Measurements from ENCODE around the gene WDR37.
"Not testable (repeated sequence)": the region's sequence is repeated elsewhere in the genome, so short reads cannot be mapped to it uniquely, and the experiment has no call there.

Gene WDR37

DNA sequence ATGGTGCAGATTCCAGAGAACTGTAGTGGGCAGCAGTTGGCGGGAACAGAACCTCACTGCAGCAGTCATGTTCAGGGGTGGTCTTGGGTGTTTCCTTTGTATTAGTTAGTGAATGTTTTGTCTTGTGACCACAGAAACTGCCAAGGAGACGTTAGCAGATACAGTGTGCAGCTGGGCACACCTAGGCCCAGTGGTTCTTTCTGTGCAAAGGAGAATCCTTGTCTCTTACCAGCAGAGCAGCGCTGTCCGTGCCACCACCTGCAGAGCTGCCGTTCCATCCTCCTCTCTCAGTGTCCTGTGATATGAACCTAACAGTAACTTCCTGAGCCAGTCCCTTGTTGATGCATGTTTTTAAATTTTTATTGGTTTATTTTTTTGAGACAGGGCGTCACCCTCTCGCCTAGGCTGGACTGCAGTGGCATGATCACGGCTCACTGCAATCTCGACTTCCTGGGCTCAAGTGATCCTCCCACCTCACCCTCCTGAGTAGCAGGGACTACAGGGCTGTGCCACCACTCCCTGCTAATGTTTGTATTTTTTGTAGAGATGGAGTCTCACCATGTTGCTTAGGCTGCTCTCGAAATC, 60.6 kb downstream of the WDR37 start:
- TF ChIP-seq, protein P1, sequence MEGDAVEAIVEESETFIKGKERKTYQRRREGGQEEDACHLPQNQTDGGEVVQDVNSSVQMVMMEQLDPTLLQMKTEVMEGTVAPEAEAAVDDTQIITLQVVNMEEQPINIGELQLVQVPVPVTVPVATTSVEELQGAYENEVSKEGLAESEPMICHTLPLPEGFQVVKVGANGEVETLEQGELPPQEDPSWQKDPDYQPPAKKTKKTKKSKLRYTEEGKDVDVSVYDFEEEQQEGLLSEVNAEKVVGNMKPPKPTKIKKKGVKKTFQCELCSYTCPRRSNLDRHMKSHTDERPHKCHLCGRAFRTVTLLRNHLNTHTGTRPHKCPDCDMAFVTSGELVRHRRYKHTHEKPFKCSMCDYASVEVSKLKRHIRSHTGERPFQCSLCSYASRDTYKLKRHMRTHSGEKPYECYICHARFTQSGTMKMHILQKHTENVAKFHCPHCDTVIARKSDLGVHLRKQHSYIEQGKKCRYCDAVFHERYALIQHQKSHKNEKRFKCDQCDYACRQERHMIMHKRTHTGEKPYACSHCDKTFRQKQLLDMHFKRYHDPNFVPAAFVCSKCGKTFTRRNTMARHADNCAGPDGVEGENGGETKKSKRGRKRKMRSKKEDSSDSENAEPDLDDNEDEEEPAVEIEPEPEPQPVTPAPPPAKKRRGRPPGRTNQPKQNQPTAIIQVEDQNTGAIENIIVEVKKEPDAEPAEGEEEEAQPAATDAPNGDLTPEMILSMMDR (IDR thresholded peaks at IDR 0.05; ENCODE audit: low read length, missing control alignments), result no peak
- H3K4me3 ChIP-seq (replicated peaks; ENCODE audit: low read depth, low read length), result no peak overlapping the region

DNA sequence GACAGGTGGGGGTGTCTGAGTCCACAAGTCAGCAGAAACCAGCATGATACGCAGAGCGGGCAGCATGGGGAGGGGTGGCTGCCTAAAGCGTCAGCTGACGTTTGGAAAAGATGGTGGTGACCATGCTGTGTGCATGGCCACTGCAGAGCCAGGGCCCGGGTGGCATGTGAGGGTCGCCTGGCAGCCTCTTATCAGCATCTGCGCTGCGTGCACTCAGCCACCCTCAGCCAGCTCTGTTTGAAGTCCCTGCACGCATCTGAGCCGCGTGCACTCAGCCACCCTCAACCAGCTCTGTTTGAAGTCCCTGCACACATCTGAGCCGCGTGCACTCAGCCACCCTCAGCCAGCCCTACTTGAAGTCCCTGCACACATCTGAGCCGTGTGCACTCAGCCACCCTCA, 61.5 kb downstream of the WDR37 start:
- no peak for DNase-seq (ENCODE audit: low read depth)
- TF ChIP-seq, protein P1 (IDR thresholded peaks at IDR 0.05; ENCODE audit: low read length, missing control alignments), result no peak
- H3K4me3 ChIP-seq (replicated peaks; ENCODE audit: low read depth, low read length), result no peak overlapping the region

More for the DNA sequence above, 60.6 kb downstream of the WDR37 start:
- no peak for DNase-seq (ENCODE audit: low read depth)

DNA sequence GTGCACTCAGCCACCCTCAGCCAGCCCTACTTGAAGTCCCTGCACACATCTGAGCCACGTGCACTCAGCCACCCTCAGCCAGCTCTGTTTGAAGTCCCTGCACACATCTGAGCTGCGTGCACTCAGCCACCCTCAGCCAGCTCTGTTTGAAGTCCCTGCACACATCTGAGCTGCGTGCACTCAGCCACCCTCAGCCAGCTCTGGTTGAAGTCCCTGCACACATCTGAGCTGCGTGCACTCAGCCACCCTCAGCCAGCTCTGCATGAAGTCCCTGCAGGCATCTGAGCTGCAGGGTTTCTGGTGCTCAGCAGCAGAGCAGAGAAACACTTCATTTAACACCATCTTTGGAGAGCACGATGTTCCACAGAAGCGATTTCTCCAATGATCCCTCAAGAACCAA, 62.1 kb downstream of the WDR37 start:
- H3K4me3 ChIP-seq (replicated peaks; ENCODE audit: low read depth, low read length); DNase-seq (ENCODE audit: low read depth): not testable (repeated sequence)

DNA sequence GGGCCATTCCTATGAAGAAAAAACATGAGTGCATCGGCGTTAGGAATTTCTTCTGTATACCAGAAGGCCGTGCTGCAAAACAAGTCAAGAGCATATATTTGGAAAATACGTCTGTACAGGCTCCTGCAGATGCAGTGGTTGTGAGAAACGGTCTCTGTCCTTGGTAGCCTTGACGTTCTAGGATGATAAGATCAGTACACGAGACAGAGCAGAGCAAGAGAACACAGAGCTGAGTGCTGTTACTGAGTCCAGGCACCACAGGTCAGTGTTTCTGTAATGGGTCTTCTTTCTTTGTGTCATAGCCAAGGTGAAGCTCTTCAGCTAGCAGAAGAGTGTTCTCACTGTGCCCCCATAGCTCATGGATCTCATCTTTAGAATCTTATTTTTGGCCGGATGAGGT, 62.8 kb downstream of the WDR37 start:
- DNase-seq (ENCODE audit: low read depth), result no peak
- TF ChIP-seq, protein P1 (IDR thresholded peaks at IDR 0.05; ENCODE audit: low read length, missing control alignments), result no peak
- H3K4me3 ChIP-seq (replicated peaks; ENCODE audit: low read depth, low read length), result no peak overlapping the region

DNA sequence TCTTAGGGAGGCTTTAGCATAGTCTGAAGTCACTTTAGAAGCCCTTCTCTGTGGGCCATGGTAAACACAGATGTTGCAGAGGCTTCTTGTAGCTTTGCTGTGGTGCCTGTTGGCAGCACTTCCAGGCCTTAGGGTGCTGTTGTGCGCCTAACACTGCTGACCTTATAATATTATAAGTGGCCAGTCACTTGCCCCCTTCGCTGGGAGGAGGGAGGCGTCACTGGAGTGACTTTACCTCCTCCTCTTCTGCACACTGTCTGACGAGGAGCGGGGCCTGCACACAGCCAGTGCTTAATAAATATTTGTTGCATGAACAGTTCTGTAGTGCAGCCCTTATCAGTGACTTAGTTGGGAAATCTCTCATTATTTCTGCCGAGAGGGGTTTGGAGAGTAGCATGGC, 63.3 kb downstream of the WDR37 start:
- H3K4me3 ChIP-seq (replicated peaks; ENCODE audit: low read depth, low read length), result no peak overlapping the region
- no peak for DNase-seq (ENCODE audit: low read depth)
- TF ChIP-seq, protein P1 (IDR thresholded peaks at IDR 0.05; ENCODE audit: low read length, missing control alignments), result no peak

DNA sequence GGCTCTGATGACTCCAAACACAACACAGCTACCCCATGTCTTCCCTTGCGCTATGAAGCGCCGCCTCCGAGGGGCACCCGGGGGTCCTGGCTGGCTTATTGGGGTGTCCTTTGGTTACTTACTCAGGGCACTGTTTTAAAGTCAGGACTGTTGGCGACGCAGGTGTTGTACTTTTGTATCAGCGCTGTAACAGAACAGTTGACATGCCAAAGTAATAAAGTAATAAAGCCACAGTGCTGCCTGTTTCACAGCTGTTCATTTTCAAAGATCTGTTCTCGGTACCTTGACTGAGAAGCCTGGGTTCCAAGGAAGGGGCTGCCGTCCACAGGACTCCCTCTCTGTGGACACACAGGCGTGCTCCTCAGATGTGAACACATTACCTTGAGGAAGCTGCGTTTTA, 64.1 kb downstream of the WDR37 start:
- TF ChIP-seq, protein P1 (IDR thresholded peaks at IDR 0.05; ENCODE audit: low read length, missing control alignments), result no peak
- DNase-seq (ENCODE audit: low read depth), result no peak
- no peak overlapping the region for H3K4me3 ChIP-seq (replicated peaks; ENCODE audit: low read depth, low read length)

DNA sequence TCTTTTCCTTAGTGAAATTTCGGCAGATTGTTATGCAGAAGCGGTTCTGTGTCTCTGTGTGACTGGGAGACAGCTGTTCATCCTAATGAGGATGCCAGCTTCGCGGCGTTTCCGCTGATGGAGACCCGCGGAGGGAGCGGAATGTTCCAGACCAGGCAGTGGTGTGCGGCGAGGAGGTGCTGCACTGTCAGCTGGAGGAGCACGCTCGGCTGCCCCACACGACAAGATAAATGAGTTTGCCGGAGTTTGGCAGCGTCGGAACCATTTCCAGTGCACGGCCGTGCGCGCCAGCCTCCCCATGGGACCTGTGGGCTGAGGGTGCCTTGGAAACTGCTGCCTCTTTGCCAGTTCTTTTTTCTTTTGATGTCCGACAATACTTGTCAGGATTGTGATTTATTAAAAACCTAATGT, 64.6 kb downstream of the WDR37 start:
- H3K4me3 ChIP-seq (replicated peaks; ENCODE audit: low read depth, low read length), result no peak overlapping the region
- DNase-seq (ENCODE audit: low read depth), result no peak
- TF ChIP-seq, protein P1 (IDR thresholded peaks at IDR 0.05; ENCODE audit: low read length, missing control alignments), result no peak
